ENCODE measurements around the gene TEX44.

The TEX44 gene

DNA sequence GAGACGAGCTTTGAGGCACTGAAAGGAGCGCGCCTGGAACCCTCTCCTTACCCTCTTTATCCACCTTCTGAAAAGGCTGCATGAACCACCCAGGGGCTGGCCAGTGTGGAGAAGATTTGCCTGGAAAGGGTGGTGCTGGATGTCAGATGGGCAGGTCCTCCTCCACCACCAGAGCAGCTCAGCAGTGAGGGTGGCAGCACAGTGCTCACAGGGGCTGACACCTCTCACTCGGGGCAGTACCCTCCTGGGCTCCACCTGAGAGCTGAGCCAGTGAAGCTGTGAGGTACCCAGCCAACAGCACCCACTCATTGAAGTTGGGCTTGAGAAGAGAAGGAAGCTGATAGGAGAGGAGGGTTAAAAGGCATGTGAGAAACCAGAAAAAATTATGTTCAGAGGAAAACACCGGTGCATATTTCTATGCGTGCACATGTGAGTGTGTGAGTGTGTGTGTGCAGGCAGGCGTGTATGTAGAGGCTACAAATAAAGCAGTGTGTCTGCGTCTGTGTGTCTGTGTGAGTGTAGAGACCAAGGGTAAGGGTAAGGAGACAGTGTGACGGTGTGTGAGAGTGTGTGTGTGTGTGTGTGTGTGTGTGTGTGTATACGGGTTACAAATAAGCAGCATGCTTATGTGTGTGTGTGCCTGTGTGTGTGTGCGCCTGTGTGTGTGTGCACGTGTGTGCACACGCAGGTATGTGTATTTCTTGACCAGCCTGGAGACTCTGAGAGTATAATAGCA is 40.7 kb downstream of the TEX44 start:
- no peak for DNase-seq (ENCODE audit: low read depth in 2 of 2)

DNA sequence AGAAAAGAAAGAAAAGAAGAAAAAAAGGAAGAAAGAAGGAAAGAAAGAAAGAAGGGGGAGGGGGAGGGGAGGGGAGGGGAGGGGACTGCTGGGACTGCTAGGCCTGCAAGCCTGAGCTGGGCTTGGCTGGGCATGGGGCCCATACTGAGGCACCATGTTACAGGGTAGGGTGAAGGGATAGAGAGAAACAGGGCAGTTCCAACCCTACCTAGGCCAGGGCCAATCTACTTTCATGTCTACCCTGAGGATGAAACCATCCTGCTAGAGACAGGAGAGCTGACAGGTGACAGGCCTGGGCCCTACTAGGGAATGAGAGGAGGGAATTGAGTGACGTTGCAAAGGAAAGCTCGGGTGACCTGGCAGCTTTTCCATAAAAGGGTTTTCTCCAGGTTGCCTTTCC is 41.7 kb downstream of the TEX44 start:
- DNase-seq (ENCODE audit: low read depth in 2 of 2), result no peak

DNA sequence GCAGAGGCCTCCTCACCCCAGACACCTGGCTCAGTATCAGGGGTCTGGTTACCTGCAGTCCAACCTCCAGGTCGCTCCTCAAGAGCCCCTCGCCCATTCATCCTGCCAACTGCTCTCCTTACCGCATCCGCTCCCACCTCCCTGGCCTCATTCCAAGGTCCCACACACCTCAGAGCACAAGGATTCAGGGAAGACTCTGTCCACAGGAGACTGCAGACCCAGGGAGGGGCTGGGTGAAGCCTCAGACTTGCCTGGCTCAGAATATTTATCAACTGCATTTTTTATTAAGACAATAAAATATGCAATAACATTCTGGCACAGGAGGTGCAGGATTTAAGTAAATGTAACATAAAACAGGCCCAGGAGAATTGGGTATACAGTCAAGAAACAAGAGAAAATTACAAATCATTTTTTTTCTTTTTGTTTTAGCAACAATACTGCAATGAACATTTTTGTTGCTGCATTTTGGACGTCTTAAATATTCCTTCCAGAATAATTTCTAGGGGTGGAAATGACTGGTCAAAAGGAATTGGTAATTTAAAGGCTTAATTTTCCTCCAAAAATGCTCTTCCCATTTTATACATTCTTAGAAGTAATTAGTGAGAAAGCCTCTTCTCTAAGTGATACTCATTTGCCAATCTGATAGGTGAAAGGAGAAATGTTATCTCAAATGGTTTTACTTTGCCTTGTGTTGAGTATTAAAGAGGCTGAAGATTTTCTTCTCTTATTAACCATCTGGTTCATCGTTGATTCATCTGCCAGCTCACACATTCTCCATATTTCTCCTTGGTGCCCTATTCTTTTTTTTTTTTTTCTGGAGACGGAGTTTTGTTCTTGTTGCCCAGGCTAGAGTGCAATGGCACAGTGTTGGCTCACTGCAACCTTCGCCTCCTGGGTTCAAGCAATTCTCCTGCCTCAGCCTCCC is 42.5 kb downstream of the TEX44 start:
- no peak for DNase-seq (ENCODE audit: low read depth in 2 of 2)

DNA sequence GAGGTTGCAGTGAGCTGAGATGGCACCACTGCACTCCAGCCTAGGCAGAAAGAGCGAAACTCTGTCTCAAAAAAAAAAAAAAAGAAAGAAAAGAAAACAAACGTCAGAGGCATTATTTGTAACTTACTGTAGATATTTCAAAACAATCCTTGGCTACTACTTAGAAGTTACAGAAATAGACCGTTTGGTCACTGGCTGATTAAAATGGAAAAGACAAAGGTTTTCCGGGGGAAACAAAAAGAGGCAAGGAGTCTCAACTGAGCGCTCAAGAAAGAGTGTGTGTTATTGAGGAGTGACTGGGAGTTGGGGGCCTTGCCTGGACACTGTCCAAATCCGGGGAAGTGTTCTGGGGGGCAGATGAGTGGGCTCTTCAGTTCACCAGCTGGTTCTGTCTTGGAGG is 47.6 kb downstream of the TEX44 start:
- DNase-seq (ENCODE audit: low read depth in 2 of 2), result no peak

DNA sequence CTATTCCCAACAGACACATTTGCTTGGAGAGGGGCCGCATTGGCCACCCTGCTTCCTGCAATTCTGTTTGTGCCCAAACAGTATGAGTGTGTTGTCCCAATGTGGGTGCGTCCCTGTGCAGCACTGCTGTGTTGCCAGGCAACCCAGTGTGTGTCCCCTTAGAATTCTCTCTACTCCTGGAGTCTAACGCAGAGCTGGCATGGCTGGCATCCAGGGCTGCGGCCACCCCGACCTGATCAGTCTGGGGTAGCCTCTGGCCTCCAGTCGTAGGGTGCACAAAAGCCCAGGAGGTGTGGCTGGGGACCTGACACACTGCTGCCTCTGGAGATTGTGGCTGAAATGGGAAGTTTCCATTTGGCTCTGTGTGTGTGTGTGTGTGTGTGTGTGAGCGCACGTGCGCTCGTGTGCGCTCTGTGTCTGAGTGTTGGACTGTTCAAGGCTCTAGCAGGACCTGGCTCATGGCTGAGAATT is 48.0 kb downstream of the TEX44 start:
- DNase-seq (ENCODE audit: low read depth in 2 of 2), result no peak

DNA sequence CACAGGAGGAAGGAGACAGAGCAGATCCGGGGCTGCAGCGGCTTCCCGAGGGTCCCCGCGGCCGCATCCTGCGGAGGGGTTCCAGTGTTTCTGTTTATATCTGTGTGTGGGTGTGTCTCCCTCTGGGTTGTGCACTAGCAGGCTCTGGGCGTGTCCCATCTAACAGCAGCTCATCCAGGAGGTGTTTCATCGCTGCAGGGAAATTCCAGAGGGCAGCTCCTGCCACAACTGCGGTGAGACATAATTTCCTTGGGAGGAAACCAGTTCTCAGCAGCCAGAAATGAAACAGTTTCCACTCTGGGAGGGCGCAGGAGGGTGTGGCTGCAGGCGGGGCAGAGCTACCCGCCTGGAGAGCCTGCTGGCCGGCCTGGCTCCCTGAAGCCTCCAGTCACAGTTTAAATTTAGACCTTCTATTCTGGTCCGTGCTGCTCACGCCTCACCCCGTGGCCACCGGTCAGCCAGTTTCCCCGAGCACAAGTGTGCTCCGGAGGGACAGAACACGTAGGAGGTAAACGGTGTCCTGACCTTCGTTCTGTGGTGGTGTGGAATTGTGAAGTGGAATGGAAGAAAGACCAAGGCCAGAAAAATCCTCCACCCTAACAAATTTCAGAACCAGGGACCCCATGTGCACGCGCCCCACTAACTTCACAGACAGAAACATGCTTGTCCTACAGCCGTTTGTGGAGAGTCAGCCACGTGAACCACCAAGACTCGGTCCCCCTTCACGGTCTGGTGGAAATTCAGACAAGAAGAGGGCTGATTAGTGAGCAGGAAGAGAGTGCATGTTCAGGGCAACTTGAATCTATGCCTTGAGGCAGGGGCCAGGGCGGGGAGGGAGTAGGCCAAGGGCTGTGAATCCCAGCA is 50.2 kb downstream of the TEX44 start:
- DNase-seq (ENCODE audit: low read depth in 2 of 2), result peak; percentile 30 to 69

DNA sequence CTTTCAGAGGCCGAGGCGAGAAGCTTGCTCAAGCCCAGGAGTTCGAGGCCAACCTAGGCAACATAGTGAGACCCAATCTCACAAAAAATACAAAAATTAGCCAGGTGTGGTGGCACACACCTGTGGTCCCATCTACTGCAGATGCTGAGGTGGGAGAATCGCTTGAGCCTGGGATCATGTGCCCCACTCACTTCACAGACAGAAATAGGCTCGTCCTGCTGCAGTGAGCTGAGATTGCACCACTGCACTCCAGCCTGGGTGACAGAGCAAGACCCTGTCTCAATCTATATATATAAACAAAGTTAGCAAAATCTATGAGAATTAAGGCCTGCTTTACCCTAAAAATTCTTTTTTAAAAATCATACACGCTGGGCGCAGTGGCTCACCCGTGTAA is 50.8 kb downstream of the TEX44 start:
- DNase-seq (ENCODE audit: low read depth in 2 of 2), result no peak
